ENCODE data around the gene DLX3.
"Not testable (repeated sequence)": the region's sequence is repeated elsewhere in the genome, so short reads cannot be mapped to it uniquely, and the experiment has no call there.

The DLX3 gene

DNA sequence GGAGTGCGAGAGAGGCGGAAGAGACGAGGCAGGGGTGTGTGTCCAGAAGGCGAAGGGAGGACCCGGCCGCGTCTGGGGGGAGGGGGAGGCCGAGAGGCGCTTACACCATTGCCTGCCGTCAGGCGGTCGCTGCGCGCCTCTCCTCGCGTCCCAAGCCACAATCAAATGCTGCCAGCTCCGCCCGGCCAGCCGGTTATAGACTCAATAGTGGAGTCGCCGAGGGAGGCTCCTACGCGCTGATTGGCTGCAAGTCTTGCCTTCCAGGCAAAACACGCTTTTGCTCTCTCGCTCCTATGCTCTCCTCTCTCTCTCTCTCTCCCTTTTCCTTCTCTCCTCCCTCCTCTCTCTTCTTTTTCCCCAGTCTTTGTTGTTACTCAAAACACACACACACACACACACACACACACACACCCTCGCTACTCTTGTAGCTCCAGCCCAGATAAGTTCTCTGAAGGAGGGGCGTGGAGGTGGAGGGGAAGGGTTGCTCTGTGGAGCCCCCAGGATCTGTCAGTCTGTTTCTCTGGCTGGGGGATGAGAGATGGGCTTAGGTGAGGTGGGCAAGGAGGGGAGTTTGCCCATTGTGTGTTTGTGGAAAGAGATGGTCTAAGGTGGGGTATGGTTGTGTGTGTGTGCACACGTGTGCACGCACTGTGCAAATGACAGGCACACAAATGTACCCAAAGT is at the start of gene DLX3:
Gene DLX3, minus strand, starts transcription at position 170 of the 684 bp plus-strand sequence. CDS start 226 bp downstream, outside the sequence.
- DNase-seq: peak; percentile 86

- no peak for DNase-seq
Measured at GRCh38 chr17:50044483-50044882, 49.5 kb upstream of the DLX3 start.

- DNase-seq: no peak
Measured at GRCh38 chr17:50043290-50044148, 48.5 kb upstream of the DLX3 start.

GRCh38 chr17:50042211-50042610 is 47.2 kb upstream of the DLX3 start:
- DNase-seq: no peak

DNA sequence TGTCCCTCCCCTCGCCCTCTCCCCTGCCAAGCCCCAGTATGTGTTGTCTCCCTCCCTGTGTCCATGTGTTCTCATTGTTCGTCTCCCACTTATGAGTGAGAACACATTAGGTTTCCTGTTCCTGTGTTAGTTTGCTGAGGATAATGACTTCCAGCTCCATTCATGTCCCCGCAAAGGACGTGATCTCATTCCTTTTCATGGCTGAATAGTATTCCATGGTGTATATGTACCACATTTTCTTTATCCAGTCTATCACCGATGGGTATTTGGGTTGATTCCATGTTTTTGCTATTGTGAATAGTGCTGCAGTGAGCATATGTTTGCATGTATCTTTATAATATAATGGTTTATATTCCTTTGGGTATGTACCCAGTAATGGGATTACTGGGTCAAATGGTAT is 45.5 kb upstream of the DLX3 start:
- not testable (repeated sequence) for DNase-seq

DNA sequence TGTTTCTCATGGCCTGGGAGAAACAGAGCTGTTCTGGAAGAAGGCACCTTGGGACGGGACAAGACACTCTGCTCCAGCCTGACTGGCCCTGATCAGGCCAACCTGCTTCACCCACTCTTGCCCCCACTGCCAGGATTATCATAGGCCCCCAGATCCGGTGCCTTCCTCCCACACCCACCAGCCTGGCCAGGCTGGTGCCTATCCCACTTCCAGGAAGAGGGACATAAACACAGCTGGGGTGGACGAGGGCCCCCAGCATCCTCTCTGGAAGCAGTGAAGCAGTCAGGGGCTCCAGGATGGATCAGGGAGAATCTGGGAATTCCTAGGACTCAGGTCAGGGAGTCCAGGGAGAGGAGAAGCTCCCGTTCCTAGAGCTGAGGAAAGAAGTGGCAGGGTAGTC is 44.0 kb upstream of the DLX3 start:
- no peak for DNase-seq

GRCh38 chr17:50037321-50038107 is 42.5 kb upstream of the DLX3 start:
- DNase-seq: no peak

DNA sequence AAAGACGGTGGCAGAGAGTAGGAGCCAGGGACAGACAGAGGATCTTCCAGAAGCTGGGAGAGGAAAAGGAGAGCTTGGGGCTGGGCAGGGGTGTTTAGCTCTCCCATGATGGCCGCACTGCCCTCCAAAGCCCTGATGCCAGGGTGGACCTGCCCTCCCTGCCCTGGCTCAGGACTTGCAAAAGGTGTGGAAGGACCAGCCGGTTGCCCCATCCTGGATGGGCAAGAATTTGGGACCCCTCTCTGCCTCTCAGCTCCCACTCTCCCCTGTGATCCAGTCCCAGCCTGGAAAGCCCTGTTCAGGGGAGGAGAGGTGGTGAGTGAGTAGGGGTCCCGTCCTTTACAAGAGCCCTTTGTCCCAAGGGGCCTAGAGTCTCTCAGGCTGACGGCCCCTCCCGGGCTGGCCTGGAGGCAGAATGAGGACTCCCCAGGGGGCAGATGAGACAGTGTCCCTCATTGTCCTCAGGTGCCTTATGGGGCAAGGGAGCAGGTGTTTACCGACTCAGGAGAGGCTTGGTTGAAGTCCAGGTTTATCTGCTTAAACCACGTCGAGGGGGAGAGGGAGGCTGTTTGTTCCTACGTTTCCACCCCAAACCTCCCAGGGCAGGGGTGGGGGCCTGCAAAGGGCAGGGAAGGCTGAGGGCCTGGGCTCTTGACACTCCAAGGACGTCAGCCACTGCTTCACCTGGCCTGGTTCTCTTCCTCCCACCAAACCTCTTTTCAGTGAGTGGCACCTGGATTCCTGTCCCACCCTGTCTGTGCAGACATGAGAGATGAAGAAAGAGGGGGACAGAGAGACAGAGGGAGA is 41.6 kb upstream of the DLX3 start:
- no peak for DNase-seq

GRCh38 chr17:50035945-50036344 is 40.9 kb upstream of the DLX3 start:
- no peak for DNase-seq

GRCh38 chr17:50035421-50035879 is 40.4 kb upstream of the DLX3 start:
- DNase-seq: no peak

- no peak for DNase-seq
Measured at GRCh38 chr17:50034498-50035364, 39.7 kb upstream of the DLX3 start.

- no peak for DNase-seq
Measured at GRCh38 chr17:50033316-50033715, 38.3 kb upstream of the DLX3 start.

DNA sequence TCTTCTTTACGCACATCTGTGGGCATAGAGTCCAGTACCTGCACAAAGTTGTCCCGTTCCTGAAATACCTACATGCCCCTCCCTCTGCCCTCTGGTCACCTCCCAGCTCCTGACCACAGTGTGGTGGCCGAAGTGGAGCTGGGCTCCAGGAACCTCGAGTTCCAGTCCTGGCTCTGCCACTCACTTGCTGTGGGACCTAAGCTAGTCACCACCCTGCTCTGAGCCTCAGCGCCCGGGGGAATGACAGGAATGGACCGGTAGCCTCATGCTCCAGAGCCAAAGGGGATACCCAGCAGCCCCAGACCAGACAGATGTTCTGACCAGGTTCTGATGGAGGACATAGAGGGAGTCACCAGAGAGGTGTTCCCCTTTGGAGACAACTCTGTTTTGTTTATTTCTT is 34.2 kb upstream of the DLX3 start:
- DNase-seq: no peak

DNA sequence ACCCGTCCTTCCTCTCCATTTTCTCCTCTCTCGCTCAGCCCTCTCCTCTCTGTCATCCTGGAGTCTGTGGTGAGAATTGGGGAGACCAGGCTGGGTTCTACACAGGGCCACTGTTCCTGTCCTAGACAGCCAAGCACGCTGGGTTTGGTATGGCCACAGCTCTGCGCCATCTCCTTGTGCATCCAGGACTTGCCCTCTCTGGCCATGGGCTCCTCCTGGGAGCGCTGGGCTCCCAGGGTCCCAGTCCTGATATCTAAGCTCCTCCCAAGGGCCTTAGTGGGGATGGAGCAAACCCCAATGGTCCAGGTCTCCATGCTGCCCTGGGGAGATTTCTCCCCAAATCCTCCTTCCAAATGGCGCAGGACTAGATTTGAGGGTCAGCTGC is 33.7 kb upstream of the DLX3 start:
- no peak for DNase-seq

DNA sequence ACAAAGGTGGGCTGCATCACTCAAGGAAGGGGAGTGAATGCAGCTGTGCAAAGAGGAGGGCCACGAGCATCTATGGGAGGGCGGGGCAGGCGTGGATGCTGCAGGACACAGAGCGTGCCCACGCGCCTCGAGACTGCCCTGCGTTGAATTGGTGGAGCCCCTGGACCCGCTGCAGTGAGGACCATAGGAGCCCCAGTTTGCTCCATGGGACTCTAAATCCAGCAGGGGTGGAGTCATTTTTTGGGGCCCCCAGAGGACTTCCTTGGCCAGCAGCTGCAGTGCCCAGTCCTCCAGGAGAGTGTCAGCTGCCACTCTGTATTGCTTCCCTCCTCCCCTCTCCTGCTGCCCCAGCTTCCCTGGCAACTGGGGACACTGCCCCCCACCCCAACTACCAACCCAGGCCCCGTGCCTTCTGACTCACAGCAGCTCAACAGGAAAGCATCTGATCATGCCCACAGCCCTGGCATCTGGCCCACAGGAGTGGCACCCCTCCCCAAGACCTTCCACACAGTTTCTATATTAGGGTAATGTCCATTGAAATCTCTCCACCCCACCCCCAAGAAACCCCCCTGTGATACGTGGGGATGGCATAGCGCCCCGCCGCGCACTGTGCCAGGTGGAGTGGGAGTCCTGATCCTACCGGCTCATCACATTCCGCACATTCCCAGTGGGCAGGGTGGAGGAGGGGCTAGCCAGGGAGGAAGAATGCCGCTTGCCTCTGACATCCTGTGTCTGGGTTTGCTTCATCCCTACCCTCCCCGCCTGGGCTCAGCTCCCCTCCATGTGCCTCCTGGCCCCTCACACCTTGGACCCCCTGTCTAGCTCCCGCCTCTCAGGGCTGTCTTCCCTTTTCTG is 33.1 kb upstream of the DLX3 start:
- DNase-seq: no peak

GRCh38 chr17:50027172-50027880 is 32.3 kb upstream of the DLX3 start:
- DNase-seq: peak; percentile 60

DNA sequence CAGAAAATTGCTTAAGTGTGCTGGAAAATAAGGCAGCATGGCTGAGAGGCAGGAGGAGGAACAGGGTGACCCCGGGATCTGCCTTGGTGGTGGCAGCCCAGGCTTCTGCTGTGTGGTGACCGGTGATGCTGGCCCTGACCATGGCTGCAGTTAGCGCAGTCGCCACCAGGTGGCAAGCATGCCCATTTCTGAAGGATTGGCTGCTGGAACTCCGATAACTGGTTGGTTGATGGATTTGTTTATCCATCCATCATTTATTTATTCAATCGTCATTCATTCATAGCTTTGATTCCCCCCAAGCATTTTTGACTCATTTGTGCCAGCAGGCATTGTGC is 31.8 kb upstream of the DLX3 start:
- peak; percentile 81 for DNase-seq

DNA sequence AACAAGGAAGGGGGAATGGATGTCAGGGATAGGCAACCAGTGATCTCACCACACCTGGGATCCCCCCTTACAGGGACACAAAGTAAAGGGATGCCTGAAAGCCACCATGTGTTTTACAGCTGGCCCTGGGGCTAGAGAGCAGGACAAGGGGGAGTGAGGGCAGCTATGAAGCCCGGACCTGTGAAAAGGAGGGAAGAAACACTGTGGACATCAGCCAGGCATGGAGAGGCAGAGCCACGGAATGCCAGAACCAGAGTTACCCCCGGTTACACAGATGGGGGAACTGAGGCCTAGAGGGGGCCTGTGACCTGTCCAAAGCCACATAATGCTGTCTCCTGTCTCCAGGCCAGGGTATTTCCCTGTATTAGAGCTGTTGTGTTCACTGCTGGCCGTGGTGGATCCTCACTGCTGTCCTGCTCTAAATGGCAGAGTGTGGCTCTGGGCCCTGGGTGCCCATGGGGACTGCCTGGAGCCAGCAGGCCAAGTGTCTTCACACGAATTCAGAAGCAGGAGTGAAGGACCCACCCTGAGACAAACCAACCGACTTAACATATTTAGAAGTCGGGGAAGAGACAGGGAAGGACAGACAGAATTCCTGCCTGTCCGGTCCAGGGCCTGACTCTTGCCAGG is 31.1 kb upstream of the DLX3 start:
- DNase-seq: no peak

- DNase-seq: no peak
Measured at GRCh38 chr17:50024808-50025207, 29.8 kb upstream of the DLX3 start.

- no peak for DNase-seq
Measured at GRCh38 chr17:50023520-50023919, 28.5 kb upstream of the DLX3 start.

All from DMS53 (cell line).